AG09309 (cell line): ENCODE data around the gene C17orf78.

Experiments used
- DNase-seq: peaks from one replicate; pipeline ENCODE4 v3.0.0-alpha.2; 2010; ENCODE audit warnings: low read depth
- H3K4me3 ChIP-seq: 2 replicates; pipeline ENCODE4 v1.5.1; 2011; ENCODE audit warnings: mild to moderate bottlenecking, low read depth, low read length, moderate library complexity; ENCODE audit not compliant: control insufficient read depth
- CTCF ChIP-seq: IDR thresholded peaks from 2 replicates; pipeline ENCODE4 v1.5.1; 2011; ENCODE audit warnings: mild to moderate bottlenecking, low read depth, low read length, inconsistent platforms; ENCODE audit not compliant: insufficient read depth, control insufficient read depth; ENCODE audit errors: missing control alignments

Gene C17orf78

GRCh38 chr17:37361543-37361942 lies 14.2 kb upstream of the C17orf78 start:
- H3K4me3 ChIP-seq: no peak overlapping the region
- DNase-seq: no peak
- no peak for TF ChIP-seq CTCF

GRCh38 chr17:37365589-37365988 lies 10.2 kb upstream of the C17orf78 start:
- no peak for TF ChIP-seq CTCF
- no peak overlapping the region for H3K4me3 ChIP-seq
- DNase-seq: no peak

- no peak overlapping the region for H3K4me3 ChIP-seq
- no peak for DNase-seq
- TF ChIP-seq CTCF: no peak
Measured at GRCh38 chr17:37368577-37368976, 7.2 kb upstream of the C17orf78 start.

- TF ChIP-seq CTCF: peak; percentile 100
- DNase-seq: peak; percentile 69
- no peak overlapping the region for H3K4me3 ChIP-seq
Measured at GRCh38 chr17:37373530-37374159, 2.1 kb upstream of the C17orf78 start.

- TF ChIP-seq CTCF: no peak
- DNase-seq: no peak
- no peak overlapping the region for H3K4me3 ChIP-seq
Measured at GRCh38 chr17:37382056-37382455, 6.3 kb downstream of the C17orf78 start.

GRCh38 chr17:37384560-37385149 lies 8.9 kb downstream of the C17orf78 start:
- H3K4me3 ChIP-seq: no peak overlapping the region
- no peak for DNase-seq
- TF ChIP-seq CTCF: no peak
